ENCODE data around the gene PCGF1. TPM values are rescaled to one million over a fixed set of nuclear protein-coding genes. Genes with fewer than 3 reads are reported as not detected.
"Not testable (repeated sequence)": the region's sequence is repeated elsewhere in the genome, so short reads cannot be mapped to it uniquely, and the experiment has no call there.

The PCGF1 gene
- total and polyA plus RNA-seq, 2 of the 4 experiments (the other 2 are of a cell fraction), result 23.4 to 31.4 TPM

- POLR2A ChIA-PET (ENCODE audit: unreplicated experiment), result interaction anchor here (0.6 kb wide), 1 partner anchor 31 kb away, joined by 3 read pairs; the partner anchor contains the start of gene TLX2
- in situ Hi-C loops (cut with MboI; ENCODE audit: low sequenced_read_pairs), result loop anchor here (5.0 to 25.0 kb wide), 2 partner anchors 94 to 379 kb away; no protein-coding TSS in a partner anchor
- intact Hi-C loops (cut with micrococcal nuclease), result loop anchor here (1.0 kb wide), 3 partner anchors 29 to 104 kb away; partner anchors contain the start of genes AUP1 and HTRA2
Measured at GRCh38 chr2:74483675-74484164, 23.8 kb downstream of the PCGF1 start.

More at GRCh38 chr2:74483675-74484164, 23.8 kb downstream of the PCGF1 start:
- H3K9me3 ChIP-seq (ENCODE audit: control insufficient read depth, insufficient read depth, low read length); dilution Hi-C loops (cut with HindIII; ENCODE audit: low sequenced_read_pairs, unreplicated experiment); H4K20me1 ChIP-seq (ENCODE audit: insufficient read depth, low read length); H2BK5ac ChIP-seq (ENCODE audit: low read depth, low read length, poor library complexity, severe bottlenecking); H3K18ac ChIP-seq (ENCODE audit: low read depth, low read length); H3K27me3 ChIP-seq (ENCODE audit: control insufficient read depth, insufficient read depth, low read length); DNase-seq; ATAC-seq (ENCODE audit: low read depth); H3K56ac ChIP-seq (ENCODE audit: extremely low read depth, insufficient read depth, low read length); H2BK15ac ChIP-seq (ENCODE audit: low read depth, low read length); H2BK20ac ChIP-seq (ENCODE audit: low read depth, low read length); BruUV-seq (replicated peaks); H3K9me1 ChIP-seq (ENCODE audit: insufficient read depth, low read length): not testable (repeated sequence)
- Histone ChIP-seq H3K27ac (ENCODE audit: insufficient read depth, low read length) (peak overlapping the region; percentile 44; the same call in 1 of the 2 replicates), H3K14ac (replicated peaks; ENCODE audit: low read depth, low read length) (peak overlapping the region; percentile 83; the same call in 1 of the 2 replicates), H3K79me1 (ENCODE audit: low read depth in 1 of 2, low read length in 2 of 2) (peaks cover 24 to 60% of the 10 kb centered on the region in 2 experiments), H3K4me2 (ENCODE audit: low read depth, low read length) (peak overlapping the region; percentile 75), H2AK9ac (replicated peaks; ENCODE audit: low read depth, low read length, poor library complexity) (peak overlapping the region; percentile 99), H2BK120ac (ENCODE audit: low read depth, low read length) (peak overlapping the region; percentile 16; the same call in 1 of the 2 replicates), H2AFZ (replicated peaks; ENCODE audit: low read length, poor library complexity) (peak overlapping the region; percentile 100), H3K4ac (ENCODE audit: low read depth, low read length) (peak overlapping the region; percentile 97), H3K23ac (ENCODE audit: low read depth, low read length) (peak overlapping the region; percentile 62), H3K36me3 (ENCODE audit: control insufficient read depth, insufficient read depth, low read length) (peaks cover 10% of the 10 kb centered on the region), H3K4me1 (ENCODE audit: control insufficient read depth, insufficient read depth, low read length) (peaks cover 16% of the 10 kb centered on the region), H3K9ac (ENCODE audit: low read depth, low read length) (peak overlapping the region; percentile 73), H4K5ac (ENCODE audit: low read depth, low read length) (peak overlapping the region; percentile 8), H3K4me3 (ENCODE audit: insufficient read depth, low read depth, low read length) (peak overlapping the region; percentile 80), H4K91ac (ENCODE audit: insufficient read depth, low read depth, low read length) (peak overlapping the region; percentile 77), H4K8ac (ENCODE audit: low read depth in 2 of 2, low read length in 2 of 2) (peak overlapping the region; percentile 79 to 100; a peak in 3 of 4 replicates), H2AK5ac (ENCODE audit: low read depth, low read length) (0 out of 2 replicates have a peak overlapping the region, but pooled peaks have one; percentile 6)
- CTCF ChIA-PET, result interaction anchor here (0.7 to 3.4 kb wide), 3 partner anchors 49 to 105 kb away, joined by 3 to 17 read pairs (median 3); no protein-coding TSS in a partner anchor
- WGBS, 2 experiments (ENCODE audit: extremely low coverage in 2 of 2, insufficient read length in 1 of 2), result 91% methylated on average over 5 of the region's 19 CpGs; no CpG with 5 or more reads in 1 of the 2 experiments
